ENCODE measurements around the gene PIP4P1. TPM values are rescaled to one million over a fixed set of nuclear protein-coding genes. Genes with fewer than 3 reads are reported as not detected.

PIP4P1 gene
- total RNA-seq, 6 donors from 2014 or later, result 20.8 to 58.7 (median 34.2) TPM

- Histone ChIP-seq H3K27ac (peak overlapping the region; percentile 54 to 80 (median 74)), H3K36me3 (peaks cover 0 to 59% (median 35%) of the 10 kb centered on the region in 4 donors)
- ATAC-seq (ENCODE audit: low FRiP score in 2 of 2), result peak; percentile 19 to 65
These were observed 16.1 kb upstream of the PIP4P1 start for GRCh38 chr14:20477211-20477876.

GRCh38 chr14:20476776-20477175 is 15.5 kb upstream of the PIP4P1 start:
- Histone ChIP-seq H3K27ac (peak overlapping the region; percentile 54 to 80 (median 74)), H3K4me3 (no peak overlapping the region), H3K36me3 (peaks cover 0 to 61% (median 37%) of the 10 kb centered on the region in 4 donors), H3K9me3 (no peaks in the 10 kb centered on the region), H3K27me3 (no peaks in the 10 kb centered on the region), H3K4me1 (peaks cover 21 to 27% (median 24%) of the 10 kb centered on the region in 4 donors)
- TF ChIP-seq POLR2A (IDR thresholded peaks at IDR 0.05), result no peak
- DNase-seq (no peak), ATAC-seq (ENCODE audit: low FRiP score in 2 of 2) (no peak)
- WGBS, 2 donors, result 71 to 72% methylated on average over 5 of the region's 5 CpGs

More at GRCh38 chr14:20477211-20477876, 16.1 kb upstream of the PIP4P1 start:
- 0 to 13% methylated on average over 1 of the region's 1 CpG for WGBS, 2 donors
- no peak for TF ChIP-seq POLR2A (IDR thresholded peaks at IDR 0.05)
- peak in 1 of 2 donors; percentile 16 for TF ChIP-seq POLR2AphosphoS5 (IDR thresholded peaks at IDR 0.05)
- Histone ChIP-seq H3K4me1 (peaks cover 21 to 24% (median 21%) of the 10 kb centered on the region in 4 donors), H3K4me3 (no peak overlapping the region), H3K27me3 (no peaks in the 10 kb centered on the region), H3K9me3 (no peaks in the 10 kb centered on the region)
- DNase-seq, result peak in 1 of 2 donors; percentile 73

GRCh38 chr14:20472536-20473169 is 11.4 kb upstream of the PIP4P1 start:
- H3K4me3 ChIP-seq, result no peak overlapping the region
- peaks cover 0 to 54% (median 37%) of the 10 kb centered on the region in 4 donors for H3K36me3 ChIP-seq
- DNase-seq (no peak), ATAC-seq (ENCODE audit: low FRiP score in 2 of 2) (no peak)
- H3K9me3 ChIP-seq, result no peaks in the 10 kb centered on the region
- WGBS, 2 donors, result 84 to 87% methylated on average over 2 of the region's 2 CpGs
- H3K27me3 ChIP-seq, result no peaks in the 10 kb centered on the region
- H3K4me1 ChIP-seq, result peaks cover 28 to 48% (median 37%) of the 10 kb centered on the region in 4 donors
- no peak for TF ChIP-seq CTCF (IDR thresholded peaks at IDR 0.05)
- no peak for TF ChIP-seq EP300 (IDR thresholded peaks at IDR 0.05)
- TF ChIP-seq POLR2A (IDR thresholded peaks at IDR 0.05), result no peak
- no peak for TF ChIP-seq POLR2AphosphoS5 (IDR thresholded peaks at IDR 0.05)
- H3K27ac ChIP-seq, result no peak overlapping the region

- TF ChIP-seq POLR2A (IDR thresholded peaks at IDR 0.05), result no peak
- no peak for TF ChIP-seq POLR2AphosphoS5 (IDR thresholded peaks at IDR 0.05)
- TF ChIP-seq EP300 (IDR thresholded peaks at IDR 0.05), result no peak
- no peak for TF ChIP-seq CTCF (IDR thresholded peaks at IDR 0.05)
- 0 to 2% methylated on average over 2 of the region's 2 CpGs for WGBS, 2 donors
- Histone ChIP-seq H3K4me1 (peaks cover 14 to 33% (median 22%) of the 10 kb centered on the region in 4 donors), H3K36me3 (peaks cover 0 to 35% (median 27%) of the 10 kb centered on the region in 4 donors), H3K4me3 (peak overlapping the region; percentile 63 to 92 (median 88)), H3K27ac (peak overlapping the region; percentile 88 to 97 (median 94)), H3K9me3 (no peaks in the 10 kb centered on the region), H3K27me3 (no peaks in the 10 kb centered on the region)
- ATAC-seq (ENCODE audit: low FRiP score in 2 of 2) (no peak), DNase-seq (no peak)
These were observed 9.3 kb upstream of the PIP4P1 start for GRCh38 chr14:20470603-20470901.

- Histone ChIP-seq H3K9me3 (no peaks in the 10 kb centered on the region), H3K4me3 (peak overlapping the region; percentile 63 to 92 (median 88)), H3K27me3 (no peaks in the 10 kb centered on the region), H3K36me3 (peaks cover 0 to 30% (median 22%) of the 10 kb centered on the region in 4 donors), H3K4me1 (peaks cover 14 to 33% (median 22%) of the 10 kb centered on the region in 4 donors), H3K27ac (peak overlapping the region; percentile 88 to 97 (median 94))
- WGBS, 2 donors, result 0 to 1% methylated on average over 12 of the region's 12 CpGs
- DNase-seq (peak in 1 of 2 donors; percentile 73), ATAC-seq (ENCODE audit: low FRiP score in 2 of 2) (peak; percentile 80 to 88)
- TF ChIP-seq POLR2AphosphoS5 (IDR thresholded peaks at IDR 0.05) (peak; percentile 26 to 55), CTCF (IDR thresholded peaks at IDR 0.05) (no peak), EP300 (IDR thresholded peaks at IDR 0.05) (peak in 1 of 4 donors; percentile 12)
These were observed 8.8 kb upstream of the PIP4P1 start for GRCh38 chr14:20469890-20470602.

Measured in upper lobe of left lung (tissue), 6 donors.